ENCODE data around the gene TDRD3. TPM values are rescaled to one million over a fixed set of nuclear protein-coding genes. Genes with fewer than 3 reads are reported as not detected.
A peak's percentile ranks its signal among the peaks of the same experiment; 100 is the strongest.
"Not testable (repeated sequence)": the region's sequence is repeated elsewhere in the genome, so short reads cannot be mapped to it uniquely, and the experiment has no call there.

TDRD3 gene
- total and polyA plus RNA-seq, 2 donors = 11.5 to 78.6 TPM

GRCh38 chr13:60379837-60380565 lies 17.0 kb upstream of the TDRD3 start:
- Histone ChIP-seq H3K36me3 (ENCODE audit: insufficient read depth) (no peaks in the 10 kb centered on the region), H3K4me3 (ENCODE audit: low read depth, low read length) (no peak overlapping the region), H3K4me1 (ENCODE audit: insufficient read depth) (no peaks in the 10 kb centered on the region), H3K27ac (ENCODE audit: low read depth) (no peak overlapping the region)
- no peak for DNase-seq (ENCODE audit: extremely low spot score)
- WGBS = 65% methylated on average over 3 of the region's 3 CpGs

- Histone ChIP-seq H3K36me3 (ENCODE audit: insufficient read depth) (no peaks in the 10 kb centered on the region), H3K27ac (ENCODE audit: low read depth) (no peak overlapping the region), H3K4me3 (ENCODE audit: low read depth, low read length) (no peak overlapping the region), H3K4me1 (ENCODE audit: insufficient read depth) (no peaks in the 10 kb centered on the region)
- DNase-seq (ENCODE audit: extremely low spot score) = no peak
- WGBS = 71% methylated on average over 4 of the region's 4 CpGs
These were observed 12.1 kb upstream of the TDRD3 start for GRCh38 chr13:60384911-60385310.

- DNase-seq (ENCODE audit: extremely low spot score) = no peak
- WGBS = 64% methylated on average over 2 of the region's 2 CpGs
- H3K4me1 ChIP-seq (ENCODE audit: insufficient read depth) = no peaks in the 10 kb centered on the region
- no peaks in the 10 kb centered on the region for H3K36me3 ChIP-seq (ENCODE audit: insufficient read depth)
- H3K4me3 ChIP-seq (ENCODE audit: low read depth, low read length) = no peak overlapping the region
- no peak overlapping the region for H3K27ac ChIP-seq (ENCODE audit: low read depth)
These were observed 10.8 kb upstream of the TDRD3 start for GRCh38 chr13:60386250-60386649.

- 41% methylated on average over 3 of the region's 3 CpGs for WGBS
- no peaks in the 10 kb centered on the region for H3K36me3 ChIP-seq (ENCODE audit: insufficient read depth)
- no peak overlapping the region for H3K27ac ChIP-seq (ENCODE audit: low read depth)
- no peak overlapping the region for H3K4me3 ChIP-seq (ENCODE audit: low read depth, low read length)
- H3K4me1 ChIP-seq (ENCODE audit: insufficient read depth) = no peaks in the 10 kb centered on the region
- no peak for DNase-seq (ENCODE audit: extremely low spot score)
These were observed 4.9 kb upstream of the TDRD3 start for GRCh38 chr13:60392131-60392530.

GRCh38 chr13:60395971-60396782 lies 843 bp upstream of the TDRD3 start:
- DNase-seq (ENCODE audit: extremely low spot score) = peak; percentile 77
- under 1% methylated on average over 49 of the region's 49 CpGs for WGBS
- H3K27ac ChIP-seq (ENCODE audit: low read depth) = peak overlapping the region; percentile 91
- H3K36me3 ChIP-seq (ENCODE audit: insufficient read depth) = no peaks in the 10 kb centered on the region
- H3K4me1 ChIP-seq (ENCODE audit: insufficient read depth) = peaks cover 2% of the 10 kb centered on the region
- peak overlapping the region; percentile 92 for H3K4me3 ChIP-seq (ENCODE audit: low read depth, low read length)

- H3K27ac ChIP-seq (ENCODE audit: low read depth) = peak overlapping the region; percentile 93
- peaks cover 2% of the 10 kb centered on the region for H3K4me1 ChIP-seq (ENCODE audit: insufficient read depth)
- DNase-seq (ENCODE audit: extremely low spot score) = peak; percentile 23
- peak overlapping the region; percentile 92 for H3K4me3 ChIP-seq (ENCODE audit: low read depth, low read length)
- no peaks in the 10 kb centered on the region for H3K36me3 ChIP-seq (ENCODE audit: insufficient read depth)
- WGBS = under 1% methylated on average over 43 of the region's 43 CpGs
These were observed 821 bp downstream of the TDRD3 start for GRCh38 chr13:60397704-60398378.

- WGBS = 35% methylated on average over 6 of the region's 6 CpGs
- H3K4me1 ChIP-seq (ENCODE audit: insufficient read depth) = peaks cover 2% of the 10 kb centered on the region
These were observed 1.4 kb downstream of the TDRD3 start for GRCh38 chr13:60398379-60398891.

GRCh38 chr13:60398907-60399589 lies 2.0 kb downstream of the TDRD3 start:
- H3K36me3 ChIP-seq (ENCODE audit: insufficient read depth) = no peaks in the 10 kb centered on the region
- no peak overlapping the region for H3K4me3 ChIP-seq (ENCODE audit: low read depth, low read length)
- no peak for DNase-seq (ENCODE audit: extremely low spot score)
- no peak overlapping the region for H3K27ac ChIP-seq (ENCODE audit: low read depth)
- WGBS = 30% methylated on average over 6 of the region's 6 CpGs
- H3K4me1 ChIP-seq (ENCODE audit: insufficient read depth) = peaks cover 2% of the 10 kb centered on the region

More at GRCh38 chr13:60398379-60398891, 1.4 kb downstream of the TDRD3 start:
- Histone ChIP-seq H3K4me3 (ENCODE audit: low read depth, low read length) (peak overlapping the region; percentile 92), H3K36me3 (ENCODE audit: insufficient read depth) (no peaks in the 10 kb centered on the region), H3K27ac (ENCODE audit: low read depth) (peak overlapping the region; percentile 28)
- DNase-seq (ENCODE audit: extremely low spot score) = no peak

- Histone ChIP-seq H3K27ac (ENCODE audit: low read depth) (no peak overlapping the region), H3K4me3 (ENCODE audit: low read depth, low read length) (no peak overlapping the region), H3K36me3 (ENCODE audit: insufficient read depth) (no peaks in the 10 kb centered on the region), H3K4me1 (ENCODE audit: insufficient read depth) (peaks cover 2% of the 10 kb centered on the region)
- DNase-seq (ENCODE audit: extremely low spot score) = no peak
These were observed 5.0 kb downstream of the TDRD3 start for GRCh38 chr13:60402022-60402421.

- no peak overlapping the region for H3K27ac ChIP-seq (ENCODE audit: low read depth)
- no peaks in the 10 kb centered on the region for H3K36me3 ChIP-seq (ENCODE audit: insufficient read depth)
- H3K4me1 ChIP-seq (ENCODE audit: insufficient read depth) = peaks cover 1% of the 10 kb centered on the region
- WGBS = 97% methylated on average over 1 of the region's 1 CpG
- no peak overlapping the region for H3K4me3 ChIP-seq (ENCODE audit: low read depth, low read length)
- no peak for DNase-seq (ENCODE audit: extremely low spot score)
These were observed 10.1 kb downstream of the TDRD3 start for GRCh38 chr13:60407095-60407494.

GRCh38 chr13:60407852-60408251 lies 10.8 kb downstream of the TDRD3 start:
- not testable (repeated sequence) for H3K36me3 ChIP-seq (ENCODE audit: insufficient read depth); DNase-seq (ENCODE audit: extremely low spot score)
- WGBS = 98% methylated on average over 11 of the region's 11 CpGs

GRCh38 chr13:60409574-60410292 lies 12.7 kb downstream of the TDRD3 start:
- not testable (repeated sequence) for H3K4me3 ChIP-seq (ENCODE audit: low read depth, low read length); DNase-seq (ENCODE audit: extremely low spot score); H3K36me3 ChIP-seq (ENCODE audit: insufficient read depth); H3K4me1 ChIP-seq (ENCODE audit: insufficient read depth); H3K27ac ChIP-seq (ENCODE audit: low read depth)
- 86% methylated on average over 4 of the region's 4 CpGs for WGBS

More at GRCh38 chr13:60407852-60408251, 10.8 kb downstream of the TDRD3 start:
- not testable (repeated sequence) for H3K4me1 ChIP-seq (ENCODE audit: insufficient read depth); H3K4me3 ChIP-seq (ENCODE audit: low read depth, low read length); H3K27ac ChIP-seq (ENCODE audit: low read depth)

Measured in urinary bladder (tissue), 4 donors.